Measurements from ENCODE around the gene FOXO1.

DNA sequence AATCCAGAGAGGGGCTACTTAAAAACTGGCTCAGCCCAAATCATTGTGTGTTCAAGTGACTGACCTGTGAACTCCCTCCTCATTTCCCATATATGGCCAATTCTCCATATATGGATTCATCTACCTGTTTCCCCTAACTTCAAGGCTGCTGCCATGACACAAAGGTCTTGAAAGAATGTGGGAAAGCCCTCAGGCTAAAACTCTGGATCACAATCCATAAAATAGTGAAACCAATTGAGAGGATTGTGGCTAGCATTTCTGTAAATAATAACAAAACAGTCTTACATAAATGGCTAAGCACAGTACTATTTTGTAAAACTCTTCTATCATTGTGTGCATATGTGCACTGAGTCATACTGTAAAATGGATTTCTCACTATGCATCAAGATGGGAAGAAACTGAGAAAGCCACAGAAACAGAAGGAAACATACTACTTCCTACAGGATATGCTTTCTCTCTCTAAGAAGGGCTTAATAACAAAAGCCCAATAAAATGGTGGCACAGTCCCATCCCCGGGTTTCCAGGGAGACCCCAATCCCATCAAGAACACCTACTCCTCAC is 80.5 kb downstream of the FOXO1 start:
- TF ChIP-seq EZH2phosphoT487 (IDR thresholded peaks at IDR 0.05; ENCODE audit: borderline replicate concordance) (no peak), SP1 (IDR thresholded peaks at IDR 0.05; ENCODE audit: low read depth) (no peak), POLR2A (IDR thresholded peaks at IDR 0.05; ENCODE audit: borderline replicate concordance, extremely low read depth, insufficient read depth, insufficient read length) (no peak), POLR2AphosphoS5 (IDR thresholded peaks at IDR 0.05; ENCODE audit: low read depth, low read length) (no peak), EZH2 (IDR thresholded peaks at IDR 0.05) (no peak), RAD21 (IDR thresholded peaks at IDR 0.05; ENCODE audit: low read depth) (no peak), ZNF274 (IDR thresholded peaks at IDR 0.05; ENCODE audit: low read depth, low read length) (no peak)
- TF ChIP-seq, protein P1, sequence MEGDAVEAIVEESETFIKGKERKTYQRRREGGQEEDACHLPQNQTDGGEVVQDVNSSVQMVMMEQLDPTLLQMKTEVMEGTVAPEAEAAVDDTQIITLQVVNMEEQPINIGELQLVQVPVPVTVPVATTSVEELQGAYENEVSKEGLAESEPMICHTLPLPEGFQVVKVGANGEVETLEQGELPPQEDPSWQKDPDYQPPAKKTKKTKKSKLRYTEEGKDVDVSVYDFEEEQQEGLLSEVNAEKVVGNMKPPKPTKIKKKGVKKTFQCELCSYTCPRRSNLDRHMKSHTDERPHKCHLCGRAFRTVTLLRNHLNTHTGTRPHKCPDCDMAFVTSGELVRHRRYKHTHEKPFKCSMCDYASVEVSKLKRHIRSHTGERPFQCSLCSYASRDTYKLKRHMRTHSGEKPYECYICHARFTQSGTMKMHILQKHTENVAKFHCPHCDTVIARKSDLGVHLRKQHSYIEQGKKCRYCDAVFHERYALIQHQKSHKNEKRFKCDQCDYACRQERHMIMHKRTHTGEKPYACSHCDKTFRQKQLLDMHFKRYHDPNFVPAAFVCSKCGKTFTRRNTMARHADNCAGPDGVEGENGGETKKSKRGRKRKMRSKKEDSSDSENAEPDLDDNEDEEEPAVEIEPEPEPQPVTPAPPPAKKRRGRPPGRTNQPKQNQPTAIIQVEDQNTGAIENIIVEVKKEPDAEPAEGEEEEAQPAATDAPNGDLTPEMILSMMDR (IDR thresholded peaks at IDR 0.05 in 2 of 3, conservative IDR thresholded peaks at IDR 0.05 in 1 of 3; ENCODE audit: borderline replicate concordance in 1 of 3, insufficient read depth in 1 of 3, low read depth in 2 of 3, low read length in 2 of 3), result no peak
- TF ChIP-seq, protein P2, sequence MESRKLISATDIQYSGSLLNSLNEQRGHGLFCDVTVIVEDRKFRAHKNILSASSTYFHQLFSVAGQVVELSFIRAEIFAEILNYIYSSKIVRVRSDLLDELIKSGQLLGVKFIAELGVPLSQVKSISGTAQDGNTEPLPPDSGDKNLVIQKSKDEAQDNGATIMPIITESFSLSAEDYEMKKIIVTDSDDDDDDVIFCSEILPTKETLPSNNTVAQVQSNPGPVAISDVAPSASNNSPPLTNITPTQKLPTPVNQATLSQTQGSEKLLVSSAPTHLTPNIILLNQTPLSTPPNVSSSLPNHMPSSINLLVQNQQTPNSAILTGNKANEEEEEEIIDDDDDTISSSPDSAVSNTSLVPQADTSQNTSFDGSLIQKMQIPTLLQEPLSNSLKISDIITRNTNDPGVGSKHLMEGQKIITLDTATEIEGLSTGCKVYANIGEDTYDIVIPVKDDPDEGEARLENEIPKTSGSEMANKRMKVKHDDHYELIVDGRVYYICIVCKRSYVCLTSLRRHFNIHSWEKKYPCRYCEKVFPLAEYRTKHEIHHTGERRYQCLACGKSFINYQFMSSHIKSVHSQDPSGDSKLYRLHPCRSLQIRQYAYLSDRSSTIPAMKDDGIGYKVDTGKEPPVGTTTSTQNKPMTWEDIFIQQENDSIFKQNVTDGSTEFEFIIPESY (IDR thresholded peaks at IDR 0.05; ENCODE audit: extremely low read depth, insufficient replicate concordance, low read length), result no peak
- TF ChIP-seq, protein P3, sequence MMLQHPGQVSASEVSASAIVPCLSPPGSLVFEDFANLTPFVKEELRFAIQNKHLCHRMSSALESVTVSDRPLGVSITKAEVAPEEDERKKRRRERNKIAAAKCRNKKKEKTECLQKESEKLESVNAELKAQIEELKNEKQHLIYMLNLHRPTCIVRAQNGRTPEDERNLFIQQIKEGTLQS (IDR thresholded peaks at IDR 0.05), result no peak
- TF ChIP-seq, protein P4, sequence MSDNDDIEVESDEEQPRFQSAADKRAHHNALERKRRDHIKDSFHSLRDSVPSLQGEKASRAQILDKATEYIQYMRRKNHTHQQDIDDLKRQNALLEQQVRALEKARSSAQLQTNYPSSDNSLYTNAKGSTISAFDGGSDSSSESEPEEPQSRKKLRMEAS (IDR thresholded peaks at IDR 0.05), result no peak
- TF ChIP-seq, protein P5, sequence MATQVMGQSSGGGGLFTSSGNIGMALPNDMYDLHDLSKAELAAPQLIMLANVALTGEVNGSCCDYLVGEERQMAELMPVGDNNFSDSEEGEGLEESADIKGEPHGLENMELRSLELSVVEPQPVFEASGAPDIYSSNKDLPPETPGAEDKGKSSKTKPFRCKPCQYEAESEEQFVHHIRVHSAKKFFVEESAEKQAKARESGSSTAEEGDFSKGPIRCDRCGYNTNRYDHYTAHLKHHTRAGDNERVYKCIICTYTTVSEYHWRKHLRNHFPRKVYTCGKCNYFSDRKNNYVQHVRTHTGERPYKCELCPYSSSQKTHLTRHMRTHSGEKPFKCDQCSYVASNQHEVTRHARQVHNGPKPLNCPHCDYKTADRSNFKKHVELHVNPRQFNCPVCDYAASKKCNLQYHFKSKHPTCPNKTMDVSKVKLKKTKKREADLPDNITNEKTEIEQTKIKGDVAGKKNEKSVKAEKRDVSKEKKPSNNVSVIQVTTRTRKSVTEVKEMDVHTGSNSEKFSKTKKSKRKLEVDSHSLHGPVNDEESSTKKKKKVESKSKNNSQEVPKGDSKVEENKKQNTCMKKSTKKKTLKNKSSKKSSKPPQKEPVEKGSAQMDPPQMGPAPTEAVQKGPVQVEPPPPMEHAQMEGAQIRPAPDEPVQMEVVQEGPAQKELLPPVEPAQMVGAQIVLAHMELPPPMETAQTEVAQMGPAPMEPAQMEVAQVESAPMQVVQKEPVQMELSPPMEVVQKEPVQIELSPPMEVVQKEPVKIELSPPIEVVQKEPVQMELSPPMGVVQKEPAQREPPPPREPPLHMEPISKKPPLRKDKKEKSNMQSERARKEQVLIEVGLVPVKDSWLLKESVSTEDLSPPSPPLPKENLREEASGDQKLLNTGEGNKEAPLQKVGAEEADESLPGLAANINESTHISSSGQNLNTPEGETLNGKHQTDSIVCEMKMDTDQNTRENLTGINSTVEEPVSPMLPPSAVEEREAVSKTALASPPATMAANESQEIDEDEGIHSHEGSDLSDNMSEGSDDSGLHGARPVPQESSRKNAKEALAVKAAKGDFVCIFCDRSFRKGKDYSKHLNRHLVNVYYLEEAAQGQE (IDR thresholded peaks at IDR 0.05; ENCODE audit: low read depth), result no peak

Measured in HCT116 (cell line).